CD14-positive monocyte (primary cell): ENCODE data around the gene ABHD17B. TPM values are rescaled to one million over a fixed set of nuclear protein-coding genes. Genes with fewer than 3 reads are reported as not detected.

Source experiments
- DNase-seq, 3 donors: peaks; one replicate each; pipeline ENCODE4 v3.0.0-alpha.2; 2011 to 2022
- H2AFZ ChIP-seq: 2 replicates; pipeline ENCODE4 v1.6.0; 2012; ENCODE audit warnings: mild to moderate bottlenecking, low read depth, low read length, inconsistent platforms; ENCODE audit not compliant: insufficient read depth, poor library complexity, severe bottlenecking
- H3K27ac ChIP-seq, 2 donors: 1 replicate in 1 of 2; 2 replicates in 1 of 2; pipeline ENCODE4 v1.5.1; 2012 to 2013; ENCODE audit warnings: low read length in 2 of 2, control low read depth in 1 of 2, inconsistent platforms in 1 of 2, low read depth in 1 of 2, mild to moderate bottlenecking in 1 of 2
- H3K27me3 ChIP-seq, 2 donors: one replicate each; pipeline versions ENCODE4 v1.6.0 to v1.6.1; 2011 to 2013; ENCODE audit warnings: low read length in 2 of 2; ENCODE audit not compliant: control insufficient read depth in 2 of 2, insufficient read depth in 2 of 2
- H3K36me3 ChIP-seq, 2 donors: replicated peaks in 1 of 2; 1 replicate in 1 of 2; 2 replicates in 1 of 2; pipeline versions ENCODE4 v1.5.1 to v1.6.1; 2012 to 2013; ENCODE audit warnings: low read length in 2 of 2, control low read depth in 1 of 2, inconsistent platforms in 1 of 2, mild to moderate bottlenecking in 1 of 2; ENCODE audit not compliant: insufficient read depth in 2 of 2, control insufficient read depth in 1 of 2
- H3K4me1 ChIP-seq, 2 donors: 1 replicate in 1 of 2; 2 replicates in 1 of 2; pipeline versions ENCODE4 v1.5.1 to v1.6.1; 2012 to 2013; ENCODE audit warnings: low read length in 2 of 2, control low read depth in 1 of 2, inconsistent platforms in 1 of 2, mild to moderate bottlenecking in 1 of 2, moderate library complexity in 1 of 2; ENCODE audit not compliant: insufficient read depth in 2 of 2, control insufficient read depth in 1 of 2
- H3K4me2 ChIP-seq: replicated peaks from 2 replicates; pipeline ENCODE3; 2012; ENCODE audit warnings: low read length, moderate library complexity, mild to moderate bottlenecking; ENCODE audit not compliant: poor library complexity, severe bottlenecking; ENCODE audit errors: extremely low read depth
- H3K4me3 ChIP-seq, 3 experiments: fragments of 200-600 bp in 1 of 3; sonication (generic) in 1 of 3; replicated peaks in 1 of 3; 1 replicate in 2 of 3; 2 replicates in 1 of 3; pipeline ENCODE4 v1.5.1; 2011 to 2013; ENCODE audit warnings: low read length in 3 of 3, mild to moderate bottlenecking in 3 of 3, control low read depth in 2 of 3, low read depth in 2 of 3, inconsistent platforms in 1 of 3, moderate library complexity in 1 of 3
- H3K79me2 ChIP-seq: 2 replicates; pipeline ENCODE4 v1.6.0; 2012; ENCODE audit warnings: mild to moderate bottlenecking, control low read depth, inconsistent platforms, low read length, moderate library complexity; ENCODE audit not compliant: insufficient read depth
- H3K9ac ChIP-seq: 2 replicates; pipeline ENCODE4 v1.6.0; 2017; ENCODE audit warnings: low read length, mild to moderate bottlenecking; ENCODE audit not compliant: insufficient read depth, poor library complexity, severe bottlenecking
- H3K9me3 ChIP-seq, 2 donors: replicated peaks in 1 of 2; 1 replicate in 1 of 2; 2 replicates in 1 of 2; pipeline versions ENCODE4 v1.5.1 to v1.6.1; 2012 to 2013; ENCODE audit warnings: low read length in 2 of 2, control low read depth in 1 of 2; ENCODE audit not compliant: control insufficient read depth in 1 of 2, insufficient read depth in 1 of 2
- H4K20me1 ChIP-seq: 2 replicates; pipeline ENCODE4 v1.6.0; 2012; ENCODE audit warnings: mild to moderate bottlenecking, low read length, control low read depth, moderate library complexity; ENCODE audit not compliant: insufficient read depth
- H3K27ac Mint-ChIP-seq, 7 donors: one replicate each; pipeline ENCODE4 v1.8.0; 2020; ENCODE audit warnings: mild to moderate bottlenecking in 7 of 7, mixed read lengths in 7 of 7, moderate library complexity in 6 of 7, inconsistent platforms in 2 of 7
- H3K27me3 Mint-ChIP-seq, 3 donors: one replicate each; pipeline ENCODE4 v1.8.0; 2021 to 2022; ENCODE audit warnings: low read depth in 3 of 3, mild to moderate bottlenecking in 3 of 3, mixed read lengths in 3 of 3, moderate library complexity in 3 of 3, inconsistent platforms in 1 of 3
- H3K36me3 Mint-ChIP-seq, 2 donors: one replicate each; pipeline ENCODE4 v1.8.0; 2020; ENCODE audit warnings: mixed read lengths in 2 of 2, inconsistent platforms in 1 of 2, mild to moderate bottlenecking in 1 of 2
- H3K4me1 Mint-ChIP-seq: one replicate; pipeline ENCODE4 v1.8.0; 2020; ENCODE audit warnings: mild to moderate bottlenecking, mixed read lengths
- H3K4me3 Mint-ChIP-seq, 2 donors: one replicate each; pipeline ENCODE4 v1.8.0; 2020; ENCODE audit warnings: mild to moderate bottlenecking in 2 of 2, mixed read lengths in 2 of 2, moderate library complexity in 1 of 2
- H3K9me3 Mint-ChIP-seq, 7 donors: one replicate each; pipeline ENCODE4 v1.8.0; 2020 to 2022; ENCODE audit warnings: mixed read lengths in 7 of 7, mild to moderate bottlenecking in 6 of 7, moderate library complexity in 6 of 7, inconsistent platforms in 2 of 7
- CTCF ChIP-seq: fragments of 200-600 bp; IDR thresholded peaks from one replicate; pipeline ENCODE4 v1.8.0; 2022; ENCODE audit warnings: antibody characterized with exemption, mild to moderate bottlenecking
- WGBS: methylation state at CpG from one replicate; pipeline ENCODE4 v1.1.5; 2013; ENCODE audit warnings: missing lambda C conversion rate; ENCODE audit not compliant: insufficient coverage; 5-methylcytosine and 5-hydroxymethylcytosine counted together
- intact Hi-C, 2 donors: fragments of 100-400 bp; cut with micrococcal nuclease; formaldehyde crosslinking; loops; one replicate each; pipeline versions ENCODE4 v1.15.0 to v1.15.1; 2023
- polyA plus RNA-seq, 3 donors: library from polyadenylated mRNA; depleted of rRNA in 1 of 3; unstranded in 2 of 3; stranded (reverse) in 1 of 3; fragments of 300-500 nt in 2 of 3; fragments of >200 nt in 1 of 3; fragmentation: Illumina TruSeq in 2 of 3; gene quantifications; 1 replicate in 2 of 3; 2 replicates in 1 of 3; pipeline ENCODE4 v1.2.3, GENCODE V29; 2012 to 2021

Gene ABHD17B
- polyA plus RNA-seq, 3 donors = 4.1 to 12.8 (median 12.3) TPM

- TF ChIP-seq CTCF = no peak
- Histone ChIP-seq H3K79me2 (peaks cover 64% of the 10 kb centered on the region), H3K27ac (no peak overlapping the region), H3K4me3 (no peak overlapping the region), H3K9ac (no peak overlapping the region), H3K36me3 (peaks cover 7 to 18% of the 10 kb centered on the region in 2 donors), H3K4me1 (no peaks in the 10 kb centered on the region), H2AFZ (no peak overlapping the region), H3K27me3 (no peaks in the 10 kb centered on the region), H3K9me3 (no peaks in the 10 kb centered on the region), H4K20me1 (peaks cover 38% of the 10 kb centered on the region), H3K4me2 (no peak overlapping the region)
- Mint-ChIP-seq H3K36me3 (peaks cover 27 to 41% of the 10 kb centered on the region in 2 donors), H3K9me3 (no peaks in the 10 kb centered on the region), H3K27ac (no peak overlapping the region), H3K27me3 (peaks cover 0 to 2% (median 0%) of the 10 kb centered on the region in 3 donors), H3K4me1 (no peaks in the 10 kb centered on the region), H3K4me3 (no peak overlapping the region)
- no peak for DNase-seq
- no CpG with 5 or more reads among the region's 1 CpG for WGBS
- intact Hi-C loops = no loop called here
Measured at GRCh38 chr9:71920456-71921189, 9.6 kb upstream of the ABHD17B start.

- Histone ChIP-seq H3K27me3 (no peaks in the 10 kb centered on the region), H3K9me3 (no peaks in the 10 kb centered on the region), H3K36me3 (peaks cover 7 to 13% of the 10 kb centered on the region in 2 donors), H3K4me2 (no peak overlapping the region), H4K20me1 (peaks cover 39% of the 10 kb centered on the region), H3K27ac (no peak overlapping the region), H3K79me2 (peaks cover 76% of the 10 kb centered on the region), H3K4me3 (no peak overlapping the region), H3K4me1 (no peaks in the 10 kb centered on the region), H2AFZ (no peak overlapping the region), H3K9ac (no peak overlapping the region)
- Mint-ChIP-seq H3K27ac (peak overlapping the region in 2 of 7 donors; percentile 8 to 21), H3K4me3 (no peak overlapping the region), H3K4me1 (peaks cover 7% of the 10 kb centered on the region), H3K9me3 (no peaks in the 10 kb centered on the region), H3K27me3 (peaks cover 0 to 2% (median 0%) of the 10 kb centered on the region in 3 donors), H3K36me3 (peaks cover 23 to 36% of the 10 kb centered on the region in 2 donors)
- WGBS = no CpG with 5 or more reads among the region's 5 CpGs
- intact Hi-C loops = loop anchor here in 1 of 2 donors (10.0 kb wide), 1 partner anchor 94 kb away; no protein-coding TSS in a partner anchor
- DNase-seq = no peak
- TF ChIP-seq CTCF = no peak
Measured at GRCh38 chr9:71918419-71918818, 7.4 kb upstream of the ABHD17B start.
